Measurements from ENCODE around the gene NEK7.

- TF ChIP-seq CTCF (IDR thresholded peaks at IDR 0.05) (no peak), ZFX (IDR thresholded peaks at IDR 0.05; ENCODE audit: borderline replicate concordance) (no peak)
Measured at GRCh38 chr1:198295225-198295624, 138.4 kb downstream of the NEK7 start.
